Activated CD4-positive, alpha-beta T cell treated with anti-CD3 and anti-CD28 coated beads for 36 hours (primary cell): ENCODE measurements around the gene CAMTA2. TPM values are rescaled to one million over a fixed set of nuclear protein-coding genes. Genes with fewer than 3 reads are reported as not detected.
"Not testable (repeated sequence)": the region's sequence is repeated elsewhere in the genome, so short reads cannot be mapped to it uniquely, and the experiment has no call there.

Experiments used
- ATAC-seq: fragments of 200-7000 bp; cut with Tn5 transposase; one replicate; pipeline ENCODE4 v1.10.0; 2021; ENCODE audit warnings: mild to moderate bottlenecking, moderate library complexity
- CTCF ChIA-PET: fragments of 350-600 bp; sonication (Branson Sonifier 250); formaldehyde crosslinking; loops from one replicate; lab custom pipeline; 2021; ENCODE audit warnings: antibody characterized with exemption; lab: Charles Lee
- POLR2A ChIA-PET: fragments of 350-600 bp; sonication (Branson Sonifier 250); formaldehyde crosslinking; loops from one replicate; lab custom pipeline; 2021; ENCODE audit warnings: antibody characterized with exemption, inconsistent platforms; lab: Charles Lee
- DNase-seq: peaks from one replicate; pipeline ENCODE4 v3.0.0-alpha.2; 2020
- H3K27ac Mint-ChIP-seq: one replicate; pipeline ENCODE4 v1.8.0; 2021; ENCODE audit warnings: mixed read lengths
- H3K27me3 Mint-ChIP-seq: one replicate; pipeline ENCODE4 v1.8.0; 2021; ENCODE audit warnings: mixed read lengths
- H3K36me3 Mint-ChIP-seq: one replicate; pipeline ENCODE4 v1.8.0; 2021; ENCODE audit warnings: low read depth, mixed read lengths
- H3K4me1 Mint-ChIP-seq: one replicate; pipeline ENCODE4 v1.8.0; 2021; ENCODE audit warnings: mixed read lengths
- H3K4me3 Mint-ChIP-seq: one replicate; pipeline ENCODE4 v1.8.0; 2021; ENCODE audit warnings: mild to moderate bottlenecking, moderate library complexity, mixed read lengths
- H3K9me3 Mint-ChIP-seq: one replicate; pipeline ENCODE4 v1.8.0; 2021; ENCODE audit warnings: low read depth, mixed read lengths
- intact Hi-C, 2 experiments: fragments of 100-400 bp; cut with DNase I in 1 of 2; cut with micrococcal nuclease in 1 of 2; formaldehyde crosslinking; loops; one replicate each; pipeline versions ENCODE4 v1.14.2 to v1.15.1; 2022 to 2024; cut with DNase I, micrococcal nuclease
- total RNA-seq, 2 experiments: library from RNA; stranded (reverse); gene quantifications; one replicate each; pipeline ENCODE4 v1.2.3, GENCODE V29; 2021

Gene CAMTA2
- total RNA-seq, 2 experiments from 2014 or later: 98.2 to 124 TPM

DNA sequence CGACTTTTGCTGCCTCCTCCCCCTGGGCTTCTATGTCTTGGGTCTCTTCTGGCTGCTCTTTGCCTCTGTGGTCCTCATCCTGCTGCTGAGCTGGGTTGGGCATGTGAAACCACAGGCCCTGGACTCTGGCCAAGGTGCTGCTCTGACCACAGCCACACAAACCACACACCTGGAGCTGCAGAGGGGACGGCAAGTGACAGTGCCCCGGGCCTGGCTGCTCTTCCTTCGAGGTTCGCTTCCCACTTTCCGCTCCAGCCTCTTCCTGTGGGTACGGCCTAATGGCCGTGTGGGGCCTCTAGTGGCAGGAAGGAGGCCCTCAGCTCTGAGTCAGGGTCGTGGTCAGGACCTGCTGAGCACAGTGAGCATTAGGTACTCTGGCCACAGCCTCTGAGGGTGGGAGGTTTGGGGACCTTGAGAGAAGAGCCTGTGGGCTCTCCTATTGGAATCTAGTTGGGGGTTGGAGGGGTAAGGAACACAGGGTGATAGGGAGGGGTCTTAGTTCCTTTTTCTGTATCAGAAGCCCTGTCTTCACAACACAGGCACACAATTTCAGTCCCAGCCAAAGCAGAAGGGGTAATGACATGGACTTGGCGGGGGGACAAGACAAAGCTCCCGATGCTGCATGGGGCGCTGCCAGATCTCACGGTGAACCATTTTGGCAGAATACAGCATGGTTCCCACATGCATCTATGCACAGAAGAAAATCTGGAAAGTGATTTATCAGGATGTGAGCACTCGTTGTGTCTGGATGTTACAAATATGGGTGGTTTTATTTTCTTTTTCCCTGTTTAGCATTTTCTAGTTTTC, 53.1 kb downstream of the CAMTA2 start:
- Mint-ChIP-seq H3K27ac (peak overlapping the region; percentile 59), H3K4me3 (no peak overlapping the region), H3K9me3 (no peaks in the 10 kb centered on the region), H3K27me3 (no peaks in the 10 kb centered on the region), H3K4me1 (peaks cover 27% of the 10 kb centered on the region), H3K36me3 (peaks cover 39% of the 10 kb centered on the region)
- ATAC-seq (peak; percentile 63), DNase-seq (no peak)
- ChIA-PET POLR2A (interaction anchor here (0.6 kb wide), 1 partner anchor 13 kb away, joined by 3 read pairs; no protein-coding TSS in a partner anchor), CTCF (interaction anchor here (0.6 to 1.0 kb wide), 3 partner anchors 10 to 70 kb away, joined by 3 read pairs; no protein-coding TSS in a partner anchor)
- intact Hi-C loops: loop anchor here in 1 of 2 experiments (1.0 kb wide), 1 partner anchor 25 kb away; no protein-coding TSS in a partner anchor

DNA sequence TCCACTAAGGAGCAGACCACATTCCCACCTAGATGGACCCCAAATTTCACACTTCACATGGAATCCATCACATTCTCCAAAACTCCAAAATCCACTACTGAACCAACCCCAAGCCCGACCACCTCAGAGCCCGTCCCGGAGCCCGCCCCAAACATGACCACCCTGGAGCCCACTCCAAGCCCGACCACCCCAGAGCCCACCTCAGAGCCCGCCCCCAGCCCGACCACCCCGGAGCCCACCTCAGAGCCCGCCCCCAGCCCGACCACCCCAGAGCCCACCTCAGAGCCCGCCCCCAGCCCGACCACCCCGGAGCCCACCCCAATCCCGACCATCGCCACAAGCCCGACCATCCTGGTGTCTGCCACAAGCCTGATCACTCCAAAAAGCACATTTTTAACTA, 53.8 kb downstream of the CAMTA2 start:
- POLR2A ChIA-PET: interaction anchor here (0.6 kb wide), 1 partner anchor 12 kb away, joined by 3 read pairs; no protein-coding TSS in a partner anchor
- H3K27me3 Mint-ChIP-seq: no peaks in the 10 kb centered on the region
- CTCF ChIA-PET: interaction anchor here (1.0 kb wide), 1 partner anchor 9 kb away, joined by 3 read pairs; no protein-coding TSS in a partner anchor
- no peak overlapping the region for H3K4me3 Mint-ChIP-seq
- H3K36me3 Mint-ChIP-seq: peaks cover 38% of the 10 kb centered on the region
- intact Hi-C loops: loop anchor here in 1 of 2 experiments (1.0 kb wide), 1 partner anchor 24 kb away; no protein-coding TSS in a partner anchor
- ATAC-seq (no peak), DNase-seq (no peak)
- H3K9me3 Mint-ChIP-seq: no peaks in the 10 kb centered on the region
- H3K4me1 Mint-ChIP-seq: peaks cover 23% of the 10 kb centered on the region
- H3K27ac Mint-ChIP-seq: peak overlapping the region; percentile 59

- POLR2A ChIA-PET: interaction anchor here (0.6 kb wide), 1 partner anchor 25 kb away, joined by 3 read pairs; no protein-coding TSS in a partner anchor
- DNase-seq: no peak
- H3K27me3 Mint-ChIP-seq: no peaks in the 10 kb centered on the region
- H3K4me1 Mint-ChIP-seq: peaks cover 14% of the 10 kb centered on the region
- peaks cover 29% of the 10 kb centered on the region for H3K36me3 Mint-ChIP-seq
- ATAC-seq: no peak
- CTCF ChIA-PET: interaction anchor here (0.6 kb wide), 1 partner anchor 52 kb away, joined by 3 read pairs; no protein-coding TSS in a partner anchor
- intact Hi-C loops: no loop called here
- no peak overlapping the region for H3K27ac Mint-ChIP-seq
- H3K4me3 Mint-ChIP-seq: no peak overlapping the region
- no peaks in the 10 kb centered on the region for H3K9me3 Mint-ChIP-seq
These were observed 54.7 kb downstream of the CAMTA2 start for GRCh38 chr17:4932756-4933155.

- intact Hi-C loops: no loop called here
- Mint-ChIP-seq H3K9me3 (no peaks in the 10 kb centered on the region), H3K27ac (no peak within 1 kb of the TSS), H3K4me3 (no peak within 1 kb of the TSS), H3K27me3 (no peaks in the 10 kb centered on the region), H3K4me1 (peaks cover 17% of the 10 kb centered on the region), H3K36me3 (peaks cover 24% of the 10 kb centered on the region)
- POLR2A ChIA-PET: no interaction called here
- CTCF ChIA-PET: interaction anchor here (0.8 kb wide), 1 partner anchor 35 kb away, joined by 3 read pairs; the partner anchor contains the start of gene SPAG7
- DNase-seq (no peak), ATAC-seq (no peak)
These were observed 55.5 kb downstream of the CAMTA2 start, which contains the start of gene GP1BA for GRCh38 chr17:4931963-4932362. GP1BA (plus strand) TSS chr17:4932277; CDS start chr17:4932605, 328 bp downstream.

GRCh38 chr17:4928881-4929280, 58.6 kb downstream of the CAMTA2 start:
- ATAC-seq (no peak), DNase-seq (no peak)
- peaks cover 14% of the 10 kb centered on the region for H3K4me1 Mint-ChIP-seq
- H3K27ac Mint-ChIP-seq: no peak overlapping the region
- H3K9me3 Mint-ChIP-seq: no peaks in the 10 kb centered on the region
- H3K36me3 Mint-ChIP-seq: peaks cover 22% of the 10 kb centered on the region
- no peak overlapping the region for H3K4me3 Mint-ChIP-seq
- no peaks in the 10 kb centered on the region for H3K27me3 Mint-ChIP-seq
- POLR2A ChIA-PET: no interaction called here
- intact Hi-C loops: no loop called here
- CTCF ChIA-PET: interaction anchor here (1.1 kb wide), 1 partner anchor 26 kb away, joined by 3 read pairs; the partner anchor contains the start of gene CHRNE

DNA sequence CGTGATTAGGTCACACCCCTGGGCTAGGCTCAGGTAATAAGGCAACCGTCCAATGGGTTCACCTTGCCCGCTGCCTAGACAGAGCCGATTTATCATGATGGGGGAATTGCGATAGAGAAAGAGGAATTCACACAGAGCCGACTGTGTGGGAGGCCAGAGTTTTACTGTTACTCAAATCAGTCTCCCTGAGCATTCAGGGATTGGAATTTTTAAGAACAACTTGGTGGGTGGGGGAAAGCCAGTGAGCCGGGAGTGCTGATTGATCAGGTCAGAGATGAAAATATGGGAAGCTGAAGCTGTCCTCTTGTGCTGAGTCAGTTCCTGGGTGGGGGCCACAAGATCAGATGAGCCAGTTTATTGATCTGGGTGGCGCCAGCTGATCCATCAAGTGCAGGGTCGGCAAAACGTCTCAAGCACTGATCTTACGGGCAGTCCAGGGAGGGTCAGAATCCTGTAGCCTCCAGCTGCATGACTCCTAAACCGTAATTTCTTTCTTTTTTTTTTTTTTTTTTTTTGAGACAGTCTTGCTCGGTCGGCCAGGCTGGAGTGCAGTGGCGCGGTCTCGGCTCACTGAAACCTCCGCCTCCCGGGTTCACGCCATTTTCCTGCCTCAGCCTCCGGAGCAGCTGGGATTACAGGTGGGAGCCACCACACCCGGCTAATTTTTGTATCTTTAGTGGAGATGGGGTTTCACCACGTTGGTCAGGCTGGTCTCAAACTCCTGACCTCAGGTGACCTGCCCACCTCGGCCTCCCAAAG, 60.7 kb downstream of the CAMTA2 start:
- ATAC-seq, DNase-seq, H3K27me3 Mint-ChIP-seq, intact Hi-C loops, POLR2A ChIA-PET, H3K4me3 Mint-ChIP-seq, H3K4me1 Mint-ChIP-seq, H3K9me3 Mint-ChIP-seq: not testable (repeated sequence)
- H3K27ac Mint-ChIP-seq: peak overlapping the region; percentile 4
- H3K36me3 Mint-ChIP-seq: peaks cover 16% of the 10 kb centered on the region
- CTCF ChIA-PET: interaction anchor here (0.8 kb wide), 1 partner anchor 18 kb away, joined by 4 read pairs; no protein-coding TSS in a partner anchor

DNA sequence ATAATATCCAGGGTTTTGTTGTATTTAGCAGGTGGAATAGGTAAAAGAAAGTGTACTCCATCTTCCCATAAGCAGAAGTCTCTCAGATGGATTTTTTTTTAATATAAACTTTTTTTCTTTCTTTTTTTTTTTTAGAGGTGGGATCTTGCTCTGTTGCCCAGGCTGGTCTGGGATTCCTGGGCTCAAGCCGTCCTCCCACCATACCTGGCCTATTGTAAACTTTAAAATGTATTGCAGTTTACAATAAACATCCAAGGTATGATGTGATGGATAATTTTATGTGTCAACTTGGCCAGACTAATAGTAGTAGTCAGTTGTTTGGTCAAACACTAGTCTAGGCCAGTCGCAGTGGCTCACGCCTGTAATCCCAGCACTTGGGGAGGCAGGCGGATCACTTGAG, 66.2 kb downstream of the CAMTA2 start:
- no peak for ATAC-seq
- Mint-ChIP-seq H3K4me1 (peaks cover under 1% of the 10 kb centered on the region), H3K36me3 (peaks cover under 1% of the 10 kb centered on the region), H3K27me3 (no peaks in the 10 kb centered on the region), H3K4me3 (no peak overlapping the region), H3K9me3 (no peaks in the 10 kb centered on the region), H3K27ac (no peak overlapping the region)
- POLR2A ChIA-PET: interaction anchor here (0.6 kb wide), 1 partner anchor 13 kb away, joined by 3 read pairs; no protein-coding TSS in a partner anchor
- intact Hi-C loops: no loop called here
- CTCF ChIA-PET: no interaction called here
- no peak for DNase-seq

DNA sequence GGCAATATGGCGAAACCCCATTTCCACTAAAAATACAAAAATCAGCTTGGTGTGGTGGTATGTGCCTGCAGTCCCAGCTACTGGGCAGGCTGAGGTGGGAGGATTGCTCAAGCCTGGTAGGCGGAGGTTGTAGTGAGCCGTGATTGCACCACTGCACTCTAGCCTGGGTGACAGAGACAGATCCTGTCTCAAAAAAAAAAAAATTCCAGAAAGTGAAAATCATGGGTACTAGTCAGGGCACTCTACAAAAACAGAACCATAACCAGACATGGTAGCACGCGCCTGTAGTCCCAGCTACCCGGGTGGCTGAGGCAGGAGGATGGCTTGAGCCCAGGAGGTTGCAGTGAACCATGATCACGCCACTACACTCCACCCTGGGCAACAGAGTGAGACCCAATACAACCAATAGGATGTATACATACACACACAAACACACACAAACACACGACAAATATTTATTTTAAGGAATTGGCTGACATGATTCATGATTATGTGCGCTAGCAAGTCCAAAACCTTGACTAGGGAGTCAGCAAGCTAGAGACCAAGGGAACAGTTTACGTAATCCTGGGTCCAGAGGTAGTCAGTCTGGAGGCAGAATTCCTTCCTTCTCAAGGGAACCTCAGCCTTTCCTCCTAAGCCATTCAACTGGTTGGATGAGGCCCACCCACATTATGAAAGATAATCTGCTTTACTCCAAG, 67.0 kb downstream of the CAMTA2 start:
- intact Hi-C loops: no loop called here
- no peak overlapping the region for H3K27ac Mint-ChIP-seq
- DNase-seq: no peak
- H3K36me3 Mint-ChIP-seq: no peaks in the 10 kb centered on the region
- ATAC-seq: peak; percentile 23
- H3K4me3 Mint-ChIP-seq: no peak overlapping the region
- H3K9me3 Mint-ChIP-seq: no peaks in the 10 kb centered on the region
- POLR2A ChIA-PET: no interaction called here
- CTCF ChIA-PET: interaction anchor here (0.8 kb wide), 2 partner anchors 11 to 36 kb away, joined by 3 read pairs; no protein-coding TSS in a partner anchor
- H3K27me3 Mint-ChIP-seq: no peaks in the 10 kb centered on the region
- no peaks in the 10 kb centered on the region for H3K4me1 Mint-ChIP-seq

GRCh38 chr17:4919511-4920047, 67.9 kb downstream of the CAMTA2 start:
- Mint-ChIP-seq H3K36me3 (no peaks in the 10 kb centered on the region), H3K9me3 (no peaks in the 10 kb centered on the region), H3K4me3 (no peak overlapping the region), H3K27me3 (no peaks in the 10 kb centered on the region), H3K4me1 (no peaks in the 10 kb centered on the region), H3K27ac (no peak overlapping the region)
- ChIA-PET POLR2A (no interaction called here), CTCF (interaction anchor here (0.7 to 0.8 kb wide), 3 partner anchors 10 to 112 kb away, joined by 3 read pairs; no protein-coding TSS in a partner anchor)
- intact Hi-C loops: no loop called here
- no peak for ATAC-seq
- DNase-seq: no peak
